WI38 (cell line): ENCODE data around the gene NAPB.

Source experiments
- H3K4me3 ChIP-seq: 2 replicates; pipeline ENCODE4 v1.5.1; 2011; ENCODE audit warnings: low read depth, mild to moderate bottlenecking, control low read depth, low read length
- CTCF ChIP-seq: IDR thresholded peaks from 2 replicates; pipeline ENCODE4 v1.5.1; 2012; ENCODE audit warnings: low read depth, mild to moderate bottlenecking, control low read depth, low read length

The NAPB gene

GRCh38 chr20:23335521-23335920 lies 85.8 kb downstream of the NAPB start:
- no peak overlapping the region for H3K4me3 ChIP-seq
- TF ChIP-seq CTCF, result no peak

- H3K4me3 ChIP-seq, result no peak overlapping the region
- TF ChIP-seq CTCF, result no peak
These were observed 87.2 kb downstream of the NAPB start for GRCh38 chr20:23334111-23334510.

GRCh38 chr20:23332467-23332866 lies 88.8 kb downstream of the NAPB start:
- no peak overlapping the region for H3K4me3 ChIP-seq
- TF ChIP-seq CTCF, result no peak

GRCh38 chr20:23331450-23332350 lies 89.6 kb downstream of the NAPB start:
- TF ChIP-seq CTCF, result no peak
- no peak overlapping the region for H3K4me3 ChIP-seq

GRCh38 chr20:23327617-23328333 lies 93.5 kb downstream of the NAPB start:
- no peak for TF ChIP-seq CTCF
- H3K4me3 ChIP-seq, result no peak overlapping the region

GRCh38 chr20:23326774-23327173 lies 94.5 kb downstream of the NAPB start:
- no peak for TF ChIP-seq CTCF
- H3K4me3 ChIP-seq, result no peak overlapping the region

GRCh38 chr20:23325107-23325506 lies 96.2 kb downstream of the NAPB start:
- H3K4me3 ChIP-seq, result no peak overlapping the region
- no peak for TF ChIP-seq CTCF
